GM21717 (cell line): Measurements from ENCODE around the gene PEX5.
"Not testable (repeated sequence)": the region's sequence is repeated elsewhere in the genome, so short reads cannot be mapped to it uniquely, and the experiment has no call there.

Experiments used
- ATAC-seq: cut with Tn5 transposase; IDR thresholded peaks from one replicate; pipeline ENCODE4 v1.9.1; 2021; ENCODE audit warnings: mild to moderate bottlenecking, moderate library complexity; ENCODE audit not compliant: unreplicated experiment

PEX5 gene

DNA sequence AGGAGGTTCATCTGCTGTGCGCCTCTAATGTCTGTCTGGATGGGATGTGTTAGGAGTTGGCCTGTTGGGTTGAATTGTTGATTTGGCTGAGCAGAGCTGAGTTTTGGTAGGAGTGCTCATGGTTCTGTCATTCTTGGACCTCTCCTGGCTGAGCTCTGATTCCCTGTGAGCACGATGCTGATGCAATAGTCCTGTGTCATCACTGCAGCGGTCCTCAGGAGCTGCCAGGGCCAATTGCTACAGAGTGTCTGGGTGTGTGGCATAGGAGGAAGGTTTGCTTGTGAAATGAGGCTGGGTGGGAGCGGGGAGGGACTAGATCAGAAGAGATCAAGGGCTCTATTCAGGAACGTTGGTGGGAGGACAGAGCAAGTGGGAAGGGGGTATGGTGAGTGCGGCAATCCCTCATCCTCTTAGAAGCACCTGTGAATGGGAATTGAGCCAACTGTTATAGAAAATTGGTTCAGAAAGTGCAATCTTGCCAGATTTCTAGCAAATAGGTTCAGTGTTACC lies 21.2 kb downstream of the PEX5 start:
- no peak for ATAC-seq

DNA sequence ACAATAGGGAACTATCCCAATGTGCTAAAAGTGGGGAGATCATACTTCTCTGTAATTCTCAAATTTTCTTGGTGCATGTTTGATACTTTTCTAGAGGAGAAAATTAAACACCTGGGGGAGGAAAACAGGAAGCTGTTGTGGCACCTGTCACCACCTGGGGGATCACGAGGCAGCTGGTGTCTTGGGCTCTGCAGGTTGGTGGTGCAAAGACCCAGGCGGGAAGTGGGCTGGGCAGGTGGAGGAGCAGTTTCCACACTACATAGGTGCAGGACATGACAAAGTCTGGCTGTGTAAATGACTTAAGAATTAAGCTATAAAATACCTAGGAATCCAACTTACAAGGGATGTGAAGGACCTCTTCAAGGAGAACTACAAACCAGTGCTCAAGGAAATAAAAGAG lies 23.2 kb downstream of the PEX5 start:
- ATAC-seq: no peak

DNA sequence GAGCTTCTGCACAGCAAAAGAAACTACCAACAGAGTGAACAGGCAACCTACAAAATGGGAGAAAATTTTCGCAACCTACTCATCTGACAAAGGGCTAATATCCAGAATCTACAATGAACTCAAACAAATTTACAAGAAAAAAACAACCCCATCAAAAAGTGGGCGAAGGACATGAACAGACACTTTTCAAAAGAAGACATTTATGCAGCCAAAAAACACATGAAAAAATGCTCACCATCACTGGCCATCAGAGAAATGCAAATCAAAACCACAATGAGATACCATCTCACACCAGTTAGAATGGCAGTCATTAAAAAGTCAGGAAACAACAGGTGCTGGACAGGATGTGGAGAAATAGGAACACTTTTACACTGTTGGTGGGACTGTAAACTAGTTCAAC lies 24.3 kb downstream of the PEX5 start:
- not testable (repeated sequence) for ATAC-seq

DNA sequence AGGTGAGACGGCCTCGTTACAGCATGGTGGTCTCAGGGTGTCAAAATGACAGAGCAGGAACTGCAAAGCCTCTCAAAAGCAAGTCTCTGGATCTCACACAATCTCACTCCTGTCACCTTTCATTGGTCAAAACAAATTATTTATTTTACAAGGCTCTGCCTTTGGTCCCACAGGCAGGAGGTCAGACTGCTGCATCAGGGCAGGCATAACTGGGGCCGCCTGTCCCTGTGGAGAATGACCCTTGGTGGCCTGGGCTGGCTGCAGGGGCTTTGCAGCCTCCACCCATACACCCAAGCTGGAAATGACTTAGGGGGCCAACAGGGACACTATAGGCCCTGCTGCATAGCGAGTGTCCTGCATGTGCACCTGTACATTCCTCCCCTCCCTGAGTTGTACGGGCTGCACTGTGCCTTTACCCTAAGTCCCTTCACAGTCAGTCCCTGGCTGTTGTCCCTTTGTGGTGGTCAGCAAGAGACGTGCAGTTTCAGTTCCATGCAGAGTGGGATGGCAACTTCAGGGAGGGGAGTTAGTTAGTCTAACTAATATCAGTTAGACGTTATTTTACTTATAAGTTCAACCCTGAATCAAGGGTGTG lies 28.1 kb downstream of the PEX5 start:
- ATAC-seq: no peak

DNA sequence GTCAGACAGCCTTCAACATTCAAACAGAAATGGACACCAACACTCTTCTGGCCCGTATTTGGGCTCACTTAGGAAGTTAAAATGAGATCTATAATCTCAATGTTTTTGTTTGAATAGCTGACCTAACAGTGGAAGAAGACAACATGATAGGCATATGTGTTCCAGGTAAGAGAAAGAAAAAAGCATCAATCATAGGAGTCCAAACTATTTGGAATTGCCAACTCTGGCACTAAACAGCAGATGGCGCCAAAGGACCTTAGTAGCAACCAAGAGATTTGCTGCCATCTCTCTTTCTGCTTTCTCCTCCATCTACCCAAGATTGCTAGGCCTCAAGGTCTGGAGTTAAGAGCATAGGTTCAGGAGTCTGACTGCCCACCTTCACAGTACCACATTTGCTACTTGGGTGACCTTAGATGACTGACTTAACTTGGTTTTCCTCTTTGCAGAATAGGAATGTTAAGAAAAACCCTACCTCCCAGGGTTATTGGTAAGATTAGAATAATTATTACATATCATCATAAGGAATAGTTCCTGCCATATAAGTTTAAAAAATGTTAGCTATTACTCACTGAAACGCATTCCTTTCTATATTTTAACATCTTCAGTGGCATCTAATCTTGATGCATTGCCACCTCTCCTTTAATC lies 30.2 kb downstream of the PEX5 start:
- ATAC-seq: no peak

DNA sequence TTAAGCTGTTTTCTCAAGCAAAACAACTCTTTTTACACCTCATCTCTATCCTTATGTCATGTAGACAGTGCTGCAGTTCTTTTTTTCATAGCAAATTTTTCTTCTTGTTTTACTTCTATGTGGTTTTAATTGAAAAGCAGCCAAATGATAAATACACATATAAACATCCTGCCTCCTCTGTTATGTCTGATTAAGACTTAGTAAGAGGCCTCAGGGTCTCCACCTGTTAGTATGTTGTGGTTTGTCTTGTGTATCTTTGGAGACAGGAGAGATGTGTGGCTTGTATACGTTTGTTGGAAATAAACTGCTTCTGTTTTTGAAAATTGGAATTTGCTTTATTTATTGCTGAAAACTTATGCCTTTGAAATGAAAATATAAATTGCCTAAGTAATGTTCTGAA lies 32.0 kb downstream of the PEX5 start:
- ATAC-seq: no peak

DNA sequence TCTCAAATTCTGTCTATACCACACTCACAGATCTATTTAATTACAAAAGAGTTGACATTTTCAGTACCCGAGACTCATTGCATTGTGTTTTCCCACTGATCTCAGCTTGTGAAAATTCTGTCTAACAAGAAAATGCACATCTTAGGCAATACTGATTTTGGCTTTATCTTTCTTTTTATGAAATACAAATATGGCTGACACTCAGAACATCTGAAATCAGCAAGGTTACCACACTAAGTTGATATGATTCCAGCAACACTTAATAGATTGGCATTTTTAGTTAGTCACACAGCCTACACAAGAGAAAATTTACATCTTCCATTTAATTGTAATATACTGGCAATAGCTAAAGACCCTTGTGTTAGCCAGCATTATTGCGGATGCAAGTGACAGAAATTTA lies 40.3 kb downstream of the PEX5 start:
- ATAC-seq: no peak

DNA sequence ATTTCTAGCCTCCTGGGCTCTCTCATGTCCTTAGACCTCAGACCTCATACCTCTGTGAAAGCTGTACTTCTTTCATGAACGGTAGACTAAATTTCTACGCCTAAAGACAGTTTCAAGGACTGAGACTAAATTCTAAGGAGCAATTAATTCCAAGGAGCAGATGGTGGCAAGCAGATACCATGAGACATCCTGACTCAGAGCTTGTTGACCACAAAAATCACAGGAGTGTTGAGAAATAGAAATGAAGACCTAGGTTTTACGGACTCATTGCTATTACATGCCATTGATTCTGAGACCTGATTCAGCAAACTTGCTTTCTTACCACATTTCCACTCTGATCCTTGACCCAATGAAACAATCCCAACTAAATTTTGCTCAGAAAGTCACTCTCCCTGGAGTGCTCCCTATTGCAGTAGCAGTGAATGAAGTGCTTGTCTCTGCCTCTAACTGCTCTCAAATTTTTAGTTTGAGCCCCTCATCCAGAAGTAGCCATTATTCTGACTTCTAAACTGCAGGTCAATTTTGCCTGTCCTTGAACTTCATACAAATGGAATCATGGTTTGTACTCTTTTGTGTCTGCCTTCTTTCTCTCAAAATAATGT lies 52.0 kb downstream of the PEX5 start:
- no peak for ATAC-seq

DNA sequence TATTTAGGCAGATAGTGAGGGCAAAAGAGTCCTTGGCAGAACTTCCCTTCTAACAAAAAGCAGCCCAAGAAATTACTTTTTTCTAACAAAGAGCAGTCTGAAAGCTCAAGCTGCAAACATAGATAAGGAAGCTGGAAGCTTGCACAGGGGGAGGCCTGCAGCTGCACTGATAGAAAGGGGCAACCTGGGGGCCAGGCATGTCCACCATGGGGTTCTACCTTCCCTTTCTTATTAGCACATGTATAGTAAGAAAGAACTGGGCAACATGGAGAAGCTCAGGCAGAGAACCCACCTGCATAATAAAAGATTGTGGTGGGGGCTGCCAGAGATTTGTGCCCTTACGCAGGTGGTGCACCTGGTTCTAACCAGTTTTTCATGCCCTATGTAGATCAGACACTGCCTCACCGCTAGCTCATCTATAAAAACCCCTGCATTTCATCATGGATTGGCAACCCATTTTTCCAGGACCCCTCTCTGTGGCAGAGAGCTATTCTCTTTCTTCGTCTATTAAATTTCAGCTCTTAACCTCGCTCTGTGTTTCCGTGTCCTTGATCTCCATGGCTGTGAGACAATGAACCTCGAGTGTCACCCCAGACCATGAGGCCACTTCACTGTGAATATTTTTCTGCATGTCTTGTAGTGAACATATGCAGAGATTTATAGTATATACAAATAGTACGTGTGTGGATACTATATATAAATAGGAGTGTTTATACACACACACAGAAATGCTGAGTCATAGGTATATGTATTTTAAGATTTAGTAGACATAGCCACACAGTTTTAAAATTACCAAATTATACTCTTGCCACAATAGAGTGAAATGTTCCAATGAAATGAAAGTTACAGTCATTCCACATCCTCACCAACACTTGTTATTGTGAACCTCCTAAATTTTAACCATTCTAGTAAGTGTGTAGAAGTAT lies 53.0 kb downstream of the PEX5 start:
- no peak for ATAC-seq

DNA sequence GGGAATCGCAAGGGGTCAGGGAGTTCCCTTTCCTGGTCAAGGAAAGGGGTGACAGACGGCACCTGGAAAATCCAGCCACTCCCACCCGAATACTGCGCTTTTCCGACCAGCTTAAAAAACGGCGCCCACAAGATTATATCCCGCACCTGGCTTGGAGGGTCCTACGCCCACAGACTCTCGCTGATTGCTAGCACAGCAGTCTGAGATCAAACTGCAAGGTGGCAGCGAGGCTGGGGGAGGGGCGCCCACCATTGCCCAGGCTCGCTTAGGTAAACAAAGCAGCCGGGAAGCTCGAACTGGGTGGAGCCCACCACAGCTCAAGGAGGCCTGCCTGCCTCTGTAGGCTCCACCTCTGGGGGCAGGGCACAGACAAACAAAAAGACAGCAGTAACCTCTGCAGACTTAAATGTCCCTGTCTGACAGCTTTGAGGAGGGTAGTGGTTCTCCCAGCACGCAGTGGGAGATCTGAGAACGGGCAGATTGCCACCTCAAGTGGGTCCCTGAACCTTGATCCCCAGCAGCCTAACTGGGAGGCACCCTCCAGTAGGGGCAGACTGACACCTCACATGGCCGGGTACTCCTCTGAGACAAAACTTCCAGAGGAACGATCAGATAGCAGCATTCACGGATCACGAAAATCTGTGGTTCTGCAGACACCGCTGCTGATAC lies 62.0 kb downstream of the PEX5 start:
- ATAC-seq: not testable (repeated sequence)

DNA sequence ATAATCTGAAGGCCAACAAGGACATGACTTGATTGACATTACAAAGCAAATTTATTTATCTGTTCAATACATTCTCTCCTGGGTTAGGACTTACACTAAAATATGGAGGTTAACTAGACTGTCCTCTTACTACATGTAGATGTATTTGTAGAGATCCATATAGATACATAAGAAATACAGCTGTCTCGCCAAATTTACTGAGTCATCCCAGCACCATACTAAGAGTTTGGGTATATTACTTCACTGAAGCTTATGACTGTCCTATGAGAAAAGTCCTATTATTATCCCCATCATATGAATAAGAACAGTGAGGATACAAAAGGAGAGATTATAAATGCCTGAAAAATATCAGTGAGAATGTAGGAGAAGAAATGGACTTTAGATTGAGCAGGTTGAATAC lies 69.6 kb downstream of the PEX5 start:
- ATAC-seq: no peak
